Inflammatory macrophage treated with lipopolysaccharide for 4 hours (primary cell): ENCODE measurements around the gene CRTAP.
"Not testable (repeated sequence)": the region's sequence is repeated elsewhere in the genome, so short reads cannot be mapped to it uniquely, and the experiment has no call there.

Experiments used
- DNase-seq: peaks from one replicate; pipeline ENCODE4 v3.0.0-alpha.2; 2020

CRTAP gene

DNA sequence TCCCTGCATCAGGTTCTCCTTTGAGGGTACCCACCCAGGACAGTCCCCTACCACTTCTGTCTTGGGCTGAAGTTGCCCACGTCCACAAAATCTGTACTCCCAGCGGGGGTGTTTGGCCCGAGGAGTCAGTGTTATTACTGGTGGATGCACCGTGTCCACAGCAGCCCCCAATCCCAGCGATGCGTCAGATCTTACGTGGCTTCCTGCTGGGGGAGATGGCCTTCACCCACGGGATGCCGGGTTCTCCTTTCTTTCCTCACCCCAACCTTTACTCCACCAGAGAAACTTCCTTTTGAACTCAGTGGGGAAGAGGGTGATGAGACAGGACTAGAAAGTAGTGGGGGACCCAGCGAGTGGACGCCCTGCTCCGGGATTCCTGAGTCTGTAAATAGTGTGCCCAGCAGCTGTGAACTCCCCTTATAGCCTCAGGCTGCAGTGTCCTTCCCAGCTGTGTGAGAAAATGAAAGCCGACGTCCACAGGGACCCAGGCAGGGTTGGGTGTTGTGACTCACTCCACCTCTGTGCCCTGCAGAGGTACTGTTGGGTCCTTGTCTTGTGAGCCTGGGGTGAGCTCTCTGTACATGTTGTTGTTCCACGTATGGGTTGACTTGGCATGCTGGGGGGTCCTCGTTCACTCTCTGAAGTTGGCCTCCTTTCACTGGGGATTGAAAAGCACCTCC lies 31.5 kb downstream of the CRTAP start:
- DNase-seq = peak; percentile 38

- DNase-seq = no peak
These were observed 32.2 kb downstream of the CRTAP start for GRCh38 chr3:33145901-33146580.

- no peak for DNase-seq
These were observed 33.1 kb downstream of the CRTAP start for GRCh38 chr3:33146791-33147445.

GRCh38 chr3:33149342-33149741 lies 35.5 kb downstream of the CRTAP start:
- peak; percentile 59 for DNase-seq

DNA sequence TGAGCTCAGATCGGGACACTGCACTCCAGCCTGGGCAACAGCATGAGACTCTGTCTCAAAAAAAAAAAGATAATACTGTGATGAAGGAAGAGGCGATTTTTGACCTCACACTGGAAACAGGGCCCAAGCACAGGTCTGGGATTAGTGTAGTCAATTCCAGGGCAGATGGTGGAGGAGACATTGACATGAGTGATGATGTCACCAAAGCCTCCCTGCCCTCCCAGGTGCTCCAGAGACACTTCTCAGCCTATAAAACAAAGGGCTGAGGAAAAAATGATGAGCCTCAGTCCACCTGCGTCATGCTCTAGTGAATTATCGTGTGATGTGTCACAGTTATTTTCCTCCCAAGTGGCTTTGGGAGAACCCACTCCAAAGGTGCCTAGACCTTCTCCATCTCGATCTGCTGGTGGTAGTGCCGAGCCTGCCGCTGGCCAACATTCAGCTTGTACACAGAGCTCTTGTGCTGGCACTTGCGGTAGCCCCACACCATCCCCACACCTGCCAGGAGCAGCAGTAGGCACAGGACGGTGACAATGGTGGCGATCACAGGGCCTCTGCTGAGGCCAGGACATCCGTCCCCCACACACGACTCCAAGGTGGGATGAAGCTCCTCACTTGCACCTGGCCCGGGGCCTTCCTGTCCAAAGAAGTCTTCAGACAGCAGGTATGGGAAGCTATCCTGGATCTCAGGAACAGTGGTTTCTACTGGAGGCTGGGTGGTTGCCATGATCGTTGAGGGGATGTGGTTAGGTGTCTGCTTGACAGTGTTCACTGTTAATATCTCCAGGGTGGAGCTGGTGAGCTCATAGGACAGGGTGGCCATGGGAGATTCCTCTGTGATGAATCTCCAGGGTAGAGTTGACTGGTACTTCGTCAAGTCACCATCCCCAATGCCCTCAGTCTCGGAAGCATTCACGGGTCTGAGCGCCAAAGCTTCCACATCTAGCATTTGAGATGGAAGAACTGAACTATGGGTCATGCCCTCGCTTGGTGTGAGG lies 38.8 kb downstream of the CRTAP start:
- DNase-seq = no peak

- no peak for DNase-seq
These were observed 40.0 kb downstream of the CRTAP start for GRCh38 chr3:33153782-33154181.

DNA sequence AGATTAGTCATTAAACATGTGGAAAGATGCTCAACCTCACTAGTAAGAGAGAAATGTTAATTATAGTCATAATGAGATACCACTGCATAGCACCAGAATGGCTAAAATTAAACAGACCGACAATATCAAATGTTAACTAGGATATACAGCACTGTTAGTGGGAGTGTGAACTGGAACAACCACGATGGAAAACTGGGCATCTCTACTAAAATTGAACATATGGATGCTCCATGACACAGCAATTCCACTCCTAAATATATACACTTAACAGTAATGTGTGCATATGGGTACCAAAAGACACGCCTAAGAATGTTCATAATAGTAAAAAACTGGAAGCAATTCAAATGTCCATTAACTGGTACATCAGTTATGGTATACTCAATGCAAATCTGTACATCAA lies 41.5 kb downstream of the CRTAP start:
- no peak for DNase-seq

GRCh38 chr3:33159234-33159633 lies 45.4 kb downstream of the CRTAP start:
- peak; percentile 40 for DNase-seq

DNA sequence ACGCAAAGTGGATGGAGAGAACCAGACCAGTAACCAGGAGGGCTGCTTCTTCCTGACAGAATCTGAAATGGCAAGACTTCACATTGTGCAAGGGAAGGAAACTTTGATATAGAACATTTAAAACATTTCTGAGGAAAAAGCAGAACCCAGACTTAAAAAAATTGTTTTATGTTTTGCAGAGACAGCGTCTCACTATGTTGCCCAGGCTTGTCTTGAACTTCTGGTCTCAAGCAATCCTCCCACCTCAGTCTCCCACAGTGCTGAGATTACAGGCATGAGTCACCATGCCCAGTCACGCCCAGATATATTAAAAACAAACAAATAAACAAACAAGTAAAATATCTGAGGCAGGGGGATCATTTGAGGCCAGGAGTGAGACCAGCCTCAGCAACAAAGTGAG lies 46.2 kb downstream of the CRTAP start:
- peak; percentile 10 for DNase-seq

DNA sequence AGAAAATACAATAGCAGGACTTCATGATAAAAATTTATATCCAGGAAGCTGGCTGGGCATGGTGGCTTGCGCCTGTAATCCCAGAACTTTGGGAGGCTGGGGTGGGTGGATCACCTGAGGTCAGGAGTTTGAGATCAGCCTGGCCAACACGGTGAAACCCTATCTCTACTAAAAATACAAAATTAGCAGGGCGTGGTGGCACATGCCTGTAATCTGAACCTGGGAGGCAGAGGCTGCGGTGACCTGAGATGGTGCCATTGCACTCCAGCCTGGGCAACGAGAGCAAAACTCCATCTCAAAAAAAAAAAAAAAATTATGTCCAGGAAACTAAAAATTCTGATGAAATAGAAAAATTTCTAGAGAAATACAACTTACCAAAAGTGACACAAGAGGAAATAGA lies 48.8 kb downstream of the CRTAP start:
- DNase-seq = not testable (repeated sequence)

DNA sequence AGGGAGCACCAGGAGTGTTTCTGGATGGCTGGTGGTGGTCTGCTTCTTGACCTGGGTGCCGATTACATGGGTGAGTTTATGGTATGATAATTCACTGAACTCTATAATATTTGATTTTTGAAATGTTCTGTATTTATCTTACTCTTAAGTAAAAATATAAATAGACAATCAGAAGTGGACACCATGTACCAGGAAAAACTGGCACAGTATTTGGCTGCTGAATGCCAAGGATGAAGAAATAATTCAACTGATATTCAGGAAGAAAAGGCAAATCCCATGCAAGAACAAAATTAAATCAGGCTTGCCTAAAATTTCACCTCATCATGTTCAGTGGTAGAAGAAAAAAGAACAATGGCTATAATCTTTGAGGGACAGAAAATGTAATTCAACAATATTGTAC lies 51.6 kb downstream of the CRTAP start:
- DNase-seq = no peak

GRCh38 chr3:33166095-33166494 lies 52.3 kb downstream of the CRTAP start:
- DNase-seq = no peak

GRCh38 chr3:33167284-33167683 lies 53.5 kb downstream of the CRTAP start:
- no peak for DNase-seq

- DNase-seq = no peak
These were observed 54.0 kb downstream of the CRTAP start for GRCh38 chr3:33167716-33168336.

GRCh38 chr3:33170531-33170930 lies 56.7 kb downstream of the CRTAP start:
- DNase-seq = no peak

GRCh38 chr3:33171580-33171979 lies 57.8 kb downstream of the CRTAP start:
- DNase-seq = no peak

GRCh38 chr3:33173103-33173502 lies 59.3 kb downstream of the CRTAP start:
- no peak for DNase-seq

- DNase-seq = no peak
These were observed 59.9 kb downstream of the CRTAP start for GRCh38 chr3:33173672-33174071.

DNA sequence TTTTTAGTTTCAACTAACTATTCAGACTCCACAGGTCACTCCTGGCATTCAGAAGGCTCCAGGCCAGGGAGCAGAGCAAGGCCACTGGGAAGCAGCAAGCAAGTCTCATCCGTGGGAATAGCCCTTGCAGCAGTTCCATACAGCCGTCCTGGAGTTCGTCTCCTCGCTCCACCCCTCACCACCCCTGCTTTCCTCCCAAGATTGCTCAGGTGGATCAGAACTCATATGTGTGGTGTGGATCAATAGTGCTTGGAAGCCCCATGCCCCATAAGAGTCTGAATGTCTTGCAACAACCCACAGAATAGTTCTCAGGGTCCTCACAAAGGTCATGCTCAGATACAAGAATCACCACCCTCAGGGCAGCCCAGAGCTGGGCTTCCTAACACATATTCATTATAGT lies 60.3 kb downstream of the CRTAP start:
- DNase-seq = no peak

- no peak for DNase-seq
These were observed 61.0 kb downstream of the CRTAP start for GRCh38 chr3:33174711-33175414.

DNA sequence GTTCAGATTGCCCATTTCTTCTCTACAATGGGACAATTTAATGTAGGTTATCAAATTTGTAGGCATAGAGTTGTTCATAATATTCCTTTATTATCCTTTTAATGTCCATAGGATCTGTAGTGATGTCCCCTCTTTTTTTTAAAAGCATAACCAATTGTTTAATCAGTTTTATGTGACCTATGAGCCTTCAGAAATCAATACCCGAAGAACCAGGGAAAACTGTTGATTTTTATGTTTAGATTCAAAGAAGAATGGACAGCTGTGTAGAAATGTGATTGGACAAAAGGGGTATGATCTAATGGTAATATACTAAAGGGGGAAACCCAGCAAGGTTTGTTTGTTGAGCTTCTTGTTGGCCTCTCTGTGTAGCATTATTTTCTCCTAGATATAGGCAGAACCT lies 65.3 kb downstream of the CRTAP start:
- DNase-seq = no peak

DNA sequence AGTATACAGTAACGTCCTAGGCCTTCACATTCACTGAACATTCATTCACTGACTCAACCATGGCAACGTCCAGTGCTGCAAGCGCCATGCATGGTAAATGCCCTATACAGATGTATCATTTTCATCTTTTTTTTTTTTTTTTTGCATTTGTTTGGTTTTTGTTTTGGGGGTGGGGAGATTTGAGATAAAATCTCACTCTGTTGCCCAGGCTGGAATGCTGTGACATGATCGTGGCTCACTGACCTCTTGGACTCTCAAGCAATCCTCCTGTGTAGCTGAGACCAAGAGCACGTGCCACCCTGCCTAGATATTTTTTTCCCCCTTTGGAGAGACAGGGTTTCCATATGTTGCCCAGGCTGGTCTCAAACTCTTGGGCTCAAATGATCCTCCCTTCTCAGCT lies 67.4 kb downstream of the CRTAP start:
- DNase-seq = no peak
